GM18499 (cell line): ENCODE data around the gene ST8SIA4.
A peak's percentile ranks its signal among the peaks of the same experiment; 100 is the strongest.

ENCODE experiments used
- ATAC-seq: cut with Tn5 transposase; IDR thresholded peaks from one replicate; pipeline ENCODE4 v1.9.1; 2021; ENCODE audit warnings: moderate number of reproducible peaks; ENCODE audit not compliant: insufficient read depth, unreplicated experiment

Gene ST8SIA4, protein sequence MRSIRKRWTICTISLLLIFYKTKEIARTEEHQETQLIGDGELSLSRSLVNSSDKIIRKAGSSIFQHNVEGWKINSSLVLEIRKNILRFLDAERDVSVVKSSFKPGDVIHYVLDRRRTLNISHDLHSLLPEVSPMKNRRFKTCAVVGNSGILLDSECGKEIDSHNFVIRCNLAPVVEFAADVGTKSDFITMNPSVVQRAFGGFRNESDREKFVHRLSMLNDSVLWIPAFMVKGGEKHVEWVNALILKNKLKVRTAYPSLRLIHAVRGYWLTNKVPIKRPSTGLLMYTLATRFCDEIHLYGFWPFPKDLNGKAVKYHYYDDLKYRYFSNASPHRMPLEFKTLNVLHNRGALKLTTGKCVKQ

DNA sequence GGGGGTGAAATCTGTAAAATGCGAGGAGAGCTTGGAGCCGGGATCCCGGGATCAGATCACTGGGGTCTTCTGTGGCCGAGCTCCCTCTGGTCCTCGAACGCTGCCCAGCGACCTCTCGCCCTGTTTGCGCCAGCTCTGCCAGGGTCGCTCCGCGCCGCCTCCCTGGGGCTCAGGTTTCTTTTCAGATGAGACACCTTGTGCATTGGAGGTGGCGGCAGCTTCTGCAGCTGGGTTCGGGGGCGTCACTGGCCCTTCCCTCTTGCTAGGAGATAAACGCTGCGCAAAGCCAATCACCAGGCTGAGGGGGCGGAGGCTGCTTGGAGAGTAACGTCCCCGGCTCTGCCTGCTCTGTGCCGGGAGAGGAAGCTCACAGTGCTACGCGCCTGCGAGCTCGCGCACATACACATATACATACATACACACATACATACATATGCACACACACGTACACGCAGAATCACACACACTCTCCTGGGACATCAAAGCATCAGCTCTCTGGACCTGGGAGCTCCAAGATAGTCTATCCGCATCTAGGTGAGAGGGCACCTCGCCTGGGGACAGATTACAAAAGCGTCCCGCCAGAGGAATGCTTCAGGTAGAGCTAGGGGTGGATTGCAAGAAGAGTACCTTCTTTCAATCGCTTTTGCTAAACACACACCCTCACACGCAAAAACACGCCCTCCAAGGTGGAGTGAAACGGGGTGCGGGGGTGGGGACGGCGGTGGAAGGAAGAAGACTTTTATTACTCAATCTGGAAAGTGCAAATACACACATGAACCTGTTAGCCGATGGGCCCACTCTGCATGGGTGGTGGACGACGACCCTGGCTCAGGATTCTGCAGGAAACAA, at the start of gene ST8SIA4:
Gene ST8SIA4 (minus strand): TSS at position 244 of the 849 bp plus-strand sequence. CDS start 327 bp downstream, outside the sequence.
- peak; percentile 51 for ATAC-seq

DNA sequence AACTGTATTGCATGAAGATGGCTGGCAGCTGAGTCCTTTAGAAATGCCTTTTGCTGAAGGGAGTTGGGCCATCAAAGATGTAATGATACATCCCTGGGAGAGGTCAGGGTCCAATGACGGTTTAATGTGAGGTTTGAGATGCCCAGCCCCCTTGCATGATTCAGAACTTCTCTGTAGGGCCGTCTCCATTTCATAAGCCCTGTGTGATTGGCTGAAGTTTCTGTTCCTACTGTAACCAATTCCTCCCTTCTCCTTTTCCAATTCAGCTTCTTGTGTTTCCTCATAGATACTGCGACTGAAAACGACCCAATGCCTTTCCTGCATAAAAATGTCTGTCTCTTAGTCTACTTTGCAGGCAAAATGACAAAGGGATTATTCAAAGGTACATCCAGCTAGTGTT, 47.9 kb upstream of the ST8SIA4 start:
- ATAC-seq: no peak

DNA sequence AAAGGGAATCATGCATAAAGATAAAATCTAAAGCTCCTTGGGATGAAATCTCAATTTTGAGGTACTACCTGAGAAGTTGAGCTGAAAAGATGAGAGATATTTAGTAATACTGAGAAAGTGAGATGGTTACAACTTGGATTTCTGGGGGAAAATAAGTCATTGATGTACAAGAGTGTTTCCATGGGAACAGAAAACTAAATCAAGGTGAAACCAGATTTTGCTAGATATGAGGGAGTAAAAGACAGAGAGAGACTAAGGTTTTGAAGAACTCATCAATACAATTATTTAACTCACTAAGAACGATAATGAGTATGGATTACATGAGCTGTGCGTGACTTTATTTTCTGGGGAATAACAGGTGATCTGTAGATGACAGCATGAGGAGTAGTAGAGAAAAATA, 10.2 kb upstream of the ST8SIA4 start:
- no peak for ATAC-seq

DNA sequence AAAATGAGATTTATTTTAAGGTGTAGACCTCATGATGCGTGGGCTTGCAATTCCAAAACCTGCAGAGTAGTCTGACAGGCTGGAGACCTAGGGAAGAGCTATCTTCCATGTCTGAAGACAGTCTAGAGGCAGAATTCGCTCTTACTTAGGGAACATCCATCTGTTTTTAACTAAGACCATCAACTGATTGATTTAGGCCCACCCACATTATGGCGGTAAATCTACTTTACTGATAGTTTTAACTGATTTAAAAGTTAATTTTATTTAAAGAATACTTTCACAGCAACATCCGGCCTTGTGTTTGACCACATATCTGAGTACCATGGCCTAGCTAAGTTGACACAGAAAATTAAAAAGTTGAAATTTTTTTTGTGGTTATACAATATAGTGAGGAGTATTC, 6.0 kb upstream of the ST8SIA4 start:
- ATAC-seq: no peak

DNA sequence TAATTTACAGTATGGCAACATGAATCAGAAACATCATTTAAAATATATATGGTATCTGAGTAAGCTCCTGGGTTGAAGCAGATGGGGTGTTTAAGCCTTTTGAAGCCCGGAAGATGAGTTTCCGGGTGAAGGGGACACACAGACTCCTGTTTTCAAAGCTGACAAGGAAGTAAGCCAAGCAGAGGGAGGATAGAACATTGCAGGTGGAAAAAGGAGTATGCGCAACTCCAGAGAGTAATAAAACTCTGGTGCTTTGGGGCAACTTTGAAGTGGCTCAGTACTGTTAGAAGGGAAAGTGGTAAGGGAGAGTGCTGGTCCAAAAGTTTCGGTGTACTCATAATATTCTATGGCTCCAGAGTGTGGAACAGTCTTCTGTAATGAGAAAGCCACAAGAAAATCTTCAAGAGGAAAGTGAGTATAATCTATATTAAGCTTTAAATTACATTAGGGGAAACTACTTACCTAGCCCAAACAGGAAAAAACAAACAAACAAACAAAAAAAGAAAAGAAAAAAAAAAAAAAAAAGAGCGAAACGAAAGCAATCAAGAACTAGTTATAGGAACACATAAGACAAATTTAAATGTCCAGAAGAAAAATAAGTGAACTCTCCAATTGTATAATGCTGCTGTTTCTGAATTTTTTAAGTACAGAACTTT, 2.3 kb upstream of the ST8SIA4 start:
- ATAC-seq: no peak

DNA sequence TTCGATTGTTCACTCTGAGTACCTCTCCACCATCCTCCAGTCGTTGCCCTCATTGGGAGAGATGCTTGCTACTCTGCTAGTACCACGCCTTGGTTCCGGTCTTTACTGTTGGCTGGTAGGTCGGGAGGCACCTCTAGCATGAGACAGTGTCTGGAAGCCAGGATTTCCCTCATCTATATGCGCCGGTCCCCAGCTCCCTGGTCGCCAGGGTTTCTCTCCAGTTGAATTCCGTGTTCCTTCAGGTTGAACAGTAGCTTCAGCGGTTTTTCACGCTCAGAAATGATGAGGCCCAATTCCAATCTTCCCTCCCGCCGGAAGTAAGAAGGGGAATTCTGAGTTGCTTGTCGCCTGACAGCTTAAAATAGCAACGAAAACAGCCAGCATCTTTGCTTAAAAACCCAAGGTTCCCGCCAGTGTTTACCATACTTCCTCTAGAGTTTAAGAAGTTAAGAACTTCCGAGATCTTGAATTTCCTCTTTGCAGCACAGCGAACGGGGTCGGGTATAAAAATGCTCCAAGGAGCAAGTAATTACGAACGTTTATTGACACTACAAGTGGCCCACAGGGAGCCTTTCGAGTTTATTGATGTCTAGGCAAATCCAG, 1.3 kb upstream of the ST8SIA4 start:
- no peak for ATAC-seq

DNA sequence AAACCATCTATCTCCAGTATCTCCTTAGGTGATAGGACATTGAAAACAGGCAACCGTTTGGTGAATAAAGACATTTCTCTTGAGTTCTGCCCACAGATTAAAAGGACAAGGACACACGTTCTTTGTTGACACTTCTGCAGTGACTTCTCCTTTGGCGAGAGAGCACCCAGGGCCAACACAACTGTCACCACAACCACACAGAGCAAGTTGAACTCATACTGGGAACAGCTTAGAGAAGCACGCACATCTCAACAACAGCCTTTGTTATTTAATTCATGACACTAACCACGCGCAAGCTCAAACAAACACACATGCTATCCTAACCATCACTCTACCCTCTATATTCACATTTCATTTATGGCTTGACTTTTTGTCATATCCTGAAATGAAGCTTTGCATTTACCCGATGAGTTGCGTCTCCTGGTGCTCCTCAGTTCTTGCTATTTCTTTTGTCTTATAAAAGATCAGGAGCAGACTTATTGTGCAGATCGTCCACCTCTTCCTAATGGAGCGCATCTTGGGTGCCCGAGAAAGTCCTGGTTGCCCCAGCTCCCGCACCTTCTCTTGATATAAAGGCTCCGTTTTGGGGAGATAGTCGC, 543 bp downstream of the ST8SIA4 start:
- ATAC-seq: no peak

DNA sequence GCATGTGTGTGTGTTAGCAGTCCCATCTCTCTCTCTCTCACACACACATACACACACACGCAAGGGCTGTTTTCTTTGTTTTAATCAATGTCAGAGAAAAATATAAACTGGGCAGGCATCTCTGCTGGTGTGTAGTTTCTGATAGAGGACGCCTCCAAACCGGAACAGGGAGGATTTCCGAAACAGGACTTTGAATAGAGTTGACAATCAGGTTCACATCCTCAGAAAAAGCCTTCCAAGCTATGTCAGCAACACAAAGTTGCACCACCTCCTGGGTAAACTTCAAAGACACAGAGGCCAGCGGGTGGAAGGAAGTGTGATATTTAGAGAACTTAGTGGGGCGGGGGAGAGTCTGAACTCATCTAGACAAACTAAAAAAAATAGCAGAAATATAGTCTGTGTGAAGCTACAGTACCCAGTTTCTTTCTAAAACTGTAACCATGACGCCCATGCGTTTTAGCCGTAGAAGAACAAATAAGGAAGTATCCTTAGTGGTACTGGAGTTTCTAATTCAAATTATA, 1.2 kb downstream of the ST8SIA4 start:
- no peak for ATAC-seq

DNA sequence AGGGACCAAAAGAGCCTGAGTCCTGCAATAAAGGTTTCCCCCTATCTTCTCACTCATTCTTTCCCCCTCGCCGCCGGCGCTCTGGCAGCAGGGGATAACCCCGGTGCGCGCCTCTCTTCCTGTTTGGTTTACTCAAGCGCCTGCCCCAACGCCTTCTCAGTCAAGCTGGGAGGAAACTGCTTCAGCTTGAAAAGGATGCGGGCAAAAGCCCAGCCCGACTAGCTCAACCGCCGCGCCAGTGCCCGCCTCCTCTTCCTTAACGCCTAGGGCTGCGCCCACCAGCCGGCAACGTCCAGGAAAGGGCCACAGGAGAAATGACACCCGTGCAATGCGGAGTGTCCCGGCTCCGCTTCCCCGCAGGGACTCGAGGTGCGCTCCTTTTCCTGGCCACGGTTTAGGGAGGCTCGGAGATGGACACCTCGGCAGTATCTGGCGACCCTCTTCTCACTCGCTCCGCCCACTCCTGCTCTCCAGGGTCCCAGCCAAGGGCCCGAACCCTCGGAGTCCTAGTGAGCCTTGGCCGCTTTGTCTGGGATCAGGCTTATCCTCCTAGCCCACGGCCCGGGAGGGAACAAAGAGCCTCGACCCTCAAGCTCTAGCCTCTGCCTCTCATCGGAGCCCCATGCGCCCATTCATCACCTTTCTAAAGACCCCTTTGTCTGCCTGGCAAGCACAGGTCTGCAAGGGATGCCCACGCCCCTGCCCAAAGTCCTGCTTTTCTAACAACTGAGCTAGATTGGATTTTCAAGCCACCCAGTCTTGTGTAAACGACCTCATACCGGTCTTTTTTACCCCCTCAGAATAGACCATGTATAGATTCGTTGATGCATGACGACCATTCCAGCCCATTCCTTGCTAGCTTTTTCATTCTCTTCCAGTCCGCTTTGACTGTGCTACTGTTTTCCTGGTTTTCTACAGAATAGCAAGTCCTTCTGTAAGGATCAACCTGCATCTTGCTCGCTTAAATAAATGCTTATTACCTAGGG, 2.0 kb downstream of the ST8SIA4 start:
- peak; percentile 25 for ATAC-seq

DNA sequence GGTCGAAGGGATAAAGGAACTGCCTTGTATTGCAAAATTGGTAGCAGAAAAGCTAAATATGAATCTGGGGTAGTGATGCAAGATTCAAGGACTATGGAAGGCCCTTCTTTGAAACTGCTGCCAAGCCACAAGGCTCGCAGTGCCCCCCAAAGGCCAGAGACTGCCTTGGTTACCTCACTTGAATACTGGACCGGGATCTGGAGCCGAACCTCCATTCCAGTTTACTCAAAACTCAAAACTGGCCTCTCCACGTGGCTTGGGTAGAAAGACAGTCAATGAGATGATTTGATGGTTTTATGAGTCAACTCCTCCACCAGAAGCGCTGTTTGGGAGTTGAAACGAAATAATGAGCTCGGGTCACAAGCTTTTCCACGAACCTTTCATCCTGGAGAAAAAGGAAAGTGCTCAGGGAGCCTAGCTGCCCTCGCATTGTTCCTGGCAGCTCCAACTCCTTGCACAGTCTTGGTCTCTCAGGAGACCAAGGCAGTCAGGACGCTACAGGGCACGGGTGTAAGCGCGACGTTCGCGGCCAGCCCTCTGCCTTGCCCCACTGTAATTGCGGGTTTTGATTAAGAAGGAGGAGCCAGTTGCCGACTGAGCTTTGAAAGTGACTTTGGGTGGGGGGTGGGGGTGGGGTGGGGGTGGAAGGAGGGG, 2.8 kb downstream of the ST8SIA4 start:
- no peak for ATAC-seq

DNA sequence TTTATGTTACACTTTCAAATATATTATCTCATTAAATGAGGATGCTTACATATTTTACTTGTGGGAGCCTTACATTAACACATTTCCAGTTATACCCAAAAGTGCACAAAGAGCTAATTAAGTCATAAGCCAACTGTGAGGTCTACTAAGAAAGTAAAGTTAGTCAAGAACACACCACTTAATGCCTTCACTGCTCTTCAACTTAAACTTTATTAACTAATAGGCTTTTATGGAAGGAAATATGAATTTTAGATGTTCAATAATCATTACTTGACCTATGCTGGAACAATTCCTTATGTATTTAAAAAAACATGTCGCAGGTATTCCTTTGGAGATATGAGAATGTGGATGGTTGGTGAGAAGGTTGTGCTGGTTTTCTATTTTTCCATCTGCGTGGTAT, 3.4 kb downstream of the ST8SIA4 start:
- ATAC-seq: no peak

DNA sequence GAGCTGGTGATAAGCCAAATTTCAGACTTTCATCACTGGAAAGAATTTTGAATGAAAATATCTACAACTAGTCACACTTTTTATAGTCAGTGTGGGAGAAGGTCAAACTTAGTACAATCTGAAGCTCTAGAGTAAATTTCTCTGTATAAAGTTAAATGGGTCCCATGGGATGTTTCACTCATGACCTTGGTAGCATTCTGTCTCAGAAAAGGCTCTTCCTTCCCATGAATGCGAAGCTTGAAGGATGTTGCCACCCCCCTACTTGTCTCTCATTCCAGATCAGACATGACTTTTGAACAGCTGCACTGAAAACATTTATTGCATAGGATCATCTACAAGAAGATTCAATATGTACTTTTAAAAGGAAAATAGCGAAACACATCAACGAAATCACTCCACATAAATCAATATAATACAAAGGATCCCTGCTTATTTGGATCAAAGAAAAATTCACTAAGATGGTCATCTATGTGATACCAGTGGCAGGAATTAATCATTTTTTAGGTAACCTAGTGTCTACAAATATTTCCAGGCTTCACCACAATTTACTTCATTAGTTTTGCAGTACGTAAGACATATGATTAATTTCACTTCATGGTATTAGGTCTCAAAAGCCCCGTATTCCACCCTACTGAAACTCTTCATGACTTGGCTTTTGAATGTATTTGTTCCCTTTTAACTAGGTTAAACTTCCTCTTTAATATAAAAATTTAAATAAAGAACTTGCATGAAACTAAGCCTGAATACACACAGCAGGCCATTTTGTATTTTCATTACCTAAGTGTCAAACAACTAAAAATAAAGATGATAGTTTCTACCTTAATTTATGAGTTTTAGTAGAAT, 4.4 kb downstream of the ST8SIA4 start:
- no peak for ATAC-seq

DNA sequence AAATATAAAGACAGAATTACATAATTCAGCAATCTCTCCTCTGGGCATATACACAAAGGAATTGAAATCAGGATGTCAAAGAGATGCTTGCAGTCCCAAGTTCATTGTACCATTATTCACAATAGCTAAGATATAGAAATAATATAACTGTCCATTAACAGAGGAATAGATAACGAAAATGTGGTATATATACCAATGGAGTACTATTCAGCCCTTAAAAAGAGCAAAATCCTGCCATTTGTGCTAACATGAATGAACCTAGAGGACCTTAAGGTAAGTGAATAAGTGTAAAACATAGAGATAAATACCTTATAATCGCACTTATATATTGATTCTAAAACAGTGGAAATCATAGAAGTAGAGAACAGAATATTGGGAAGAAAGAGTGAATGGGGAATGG, 7.0 kb downstream of the ST8SIA4 start:
- ATAC-seq: no peak

DNA sequence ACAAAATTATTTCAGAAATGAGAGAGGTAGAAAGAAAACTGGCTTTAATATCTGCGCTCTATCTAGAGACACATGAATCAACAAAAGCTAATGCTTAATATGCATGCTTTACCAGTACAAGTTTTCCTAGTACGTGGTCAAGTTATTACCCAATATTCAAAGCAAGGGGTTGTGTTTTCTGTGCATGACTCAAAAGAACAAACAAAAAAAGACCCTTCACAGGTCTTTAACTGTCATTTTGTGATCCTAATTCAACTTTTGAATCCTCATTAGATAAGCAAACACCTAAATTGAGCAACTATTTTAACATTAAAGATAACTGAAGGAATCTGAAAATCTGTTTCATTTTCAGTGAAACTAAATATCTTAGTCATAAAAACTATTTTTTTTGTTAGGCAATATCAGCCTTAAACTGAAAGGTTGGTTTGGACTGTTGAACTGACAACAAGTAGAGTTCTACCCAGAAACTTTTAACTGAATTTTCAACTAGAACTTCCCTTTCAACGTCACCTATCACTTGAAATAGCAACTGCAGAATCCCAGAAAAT, 12.5 kb downstream of the ST8SIA4 start:
- peak; percentile 72 for ATAC-seq

DNA sequence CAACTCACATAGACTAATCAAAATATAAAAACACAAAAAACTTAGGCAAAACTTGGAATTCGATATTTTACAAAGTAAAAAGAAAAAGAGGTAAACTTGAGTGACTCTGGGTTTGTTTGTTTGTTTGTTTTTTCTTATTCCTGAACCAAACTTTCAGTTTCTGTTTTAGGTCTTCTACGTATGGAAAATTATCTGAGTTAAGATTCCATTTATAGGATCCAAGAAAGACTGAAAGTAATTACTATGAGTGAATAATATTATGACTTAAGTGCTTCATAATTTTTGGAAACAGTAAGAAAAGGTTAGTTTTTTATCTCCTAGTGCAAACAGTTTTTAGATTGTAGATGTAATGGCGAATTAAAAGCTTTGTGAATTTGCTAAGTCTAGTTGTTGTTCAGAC, 13.2 kb downstream of the ST8SIA4 start:
- no peak for ATAC-seq

DNA sequence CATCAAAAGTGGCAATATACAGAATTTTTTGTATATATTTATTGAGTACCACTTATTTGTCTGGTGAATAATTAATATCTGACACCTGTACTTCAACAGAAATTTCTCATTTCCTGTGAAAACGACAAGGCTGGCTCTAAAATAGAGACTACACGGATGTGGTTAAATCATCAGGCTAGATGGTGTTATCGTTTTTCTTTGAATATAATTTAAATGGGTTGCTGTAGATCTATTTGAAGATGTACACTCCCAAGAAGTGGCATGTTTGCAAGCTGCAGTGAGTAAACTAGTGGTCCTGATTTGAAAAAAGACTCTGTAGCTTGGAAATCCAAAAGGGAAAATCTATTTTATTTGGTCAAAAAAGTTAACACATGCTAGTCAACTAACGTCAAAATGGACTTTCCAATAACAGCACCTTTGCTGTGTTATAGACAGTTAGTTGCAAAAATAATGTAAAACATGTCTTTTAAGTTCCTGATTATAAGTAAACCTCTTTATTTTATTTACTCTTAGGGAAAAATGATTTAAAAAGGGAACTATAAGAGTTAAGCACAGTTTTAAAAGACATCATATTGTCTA, 13.8 kb downstream of the ST8SIA4 start:
- peak; percentile 39 for ATAC-seq

DNA sequence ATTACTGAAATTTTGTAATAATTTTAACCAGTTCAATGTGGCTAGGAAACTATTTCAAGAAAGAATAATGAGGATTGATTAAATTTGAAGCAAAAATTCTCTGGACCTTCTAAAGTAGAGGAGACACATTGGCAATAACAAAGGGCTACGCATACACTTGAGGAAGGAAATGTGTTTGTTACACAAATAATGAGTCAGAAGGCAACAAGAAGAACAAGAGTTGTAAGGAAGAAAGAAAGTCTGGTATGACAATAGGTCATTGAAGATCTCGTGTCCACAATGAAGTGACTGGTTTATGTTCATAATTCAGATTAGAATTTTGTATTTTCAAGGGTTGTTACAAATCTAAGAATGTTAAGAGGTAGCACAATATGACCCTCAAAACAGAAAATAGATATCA, 25.8 kb downstream of the ST8SIA4 start:
- no peak for ATAC-seq
